Measurements from ENCODE around the gene SULT4A1.

Gene SULT4A1

DNA sequence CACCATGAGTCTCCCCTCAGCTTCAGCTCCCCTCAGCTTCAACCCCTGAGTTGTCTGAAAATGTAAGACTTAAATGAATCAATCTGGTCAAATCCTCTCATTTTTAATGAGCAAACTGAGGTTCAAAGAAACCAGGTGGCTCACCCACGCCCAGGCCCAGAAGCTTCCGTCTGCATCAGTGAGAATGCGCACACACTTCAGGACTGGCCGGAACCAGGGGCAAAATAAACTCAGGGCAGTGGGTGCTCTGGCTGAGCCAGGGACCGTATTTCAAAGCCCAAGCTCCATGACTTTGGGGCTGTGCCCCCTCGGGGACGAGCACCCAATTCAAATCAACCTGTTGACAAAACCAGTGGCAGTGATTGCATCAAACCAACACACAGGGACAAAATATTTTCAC lies 3.1 kb downstream of the SULT4A1 start:
- Histone ChIP-seq H2AFZ (ENCODE audit: low read length) (no peak overlapping the region), H3K79me2 (ENCODE audit: insufficient read depth, low read length) (no peaks in the 10 kb centered on the region), H3K4me1 (ENCODE audit: insufficient read depth, low read length, severe bottlenecking) (no peaks in the 10 kb centered on the region), H3K4me3 (ENCODE audit: low read depth, low read length, poor library complexity, severe bottlenecking) (no peak overlapping the region), H3K27me3 (ENCODE audit: insufficient read depth, low read length) (no peaks in the 10 kb centered on the region; the same call in 1 of the 2 replicates), H3K9me2 (ENCODE audit: low read depth, low read length) (no peaks in the 10 kb centered on the region), H3K4me2 (ENCODE audit: low read length) (no peak overlapping the region), H3F3A (ENCODE audit: insufficient read depth, low read length) (no peaks in the 10 kb centered on the region), H3K36me3 (ENCODE audit: insufficient read depth, low read length) (no peaks in the 10 kb centered on the region), H3K27ac (ENCODE audit: low read depth, low read length, poor library complexity, severe bottlenecking) (no peak overlapping the region), H3K9me3 (ENCODE audit: low read length) (no peaks in the 10 kb centered on the region), H4K20me1 (ENCODE audit: insufficient read depth, low read length) (no peaks in the 10 kb centered on the region), H3K9ac (ENCODE audit: low read length) (no peak overlapping the region)
- TF ChIP-seq, protein P1, sequence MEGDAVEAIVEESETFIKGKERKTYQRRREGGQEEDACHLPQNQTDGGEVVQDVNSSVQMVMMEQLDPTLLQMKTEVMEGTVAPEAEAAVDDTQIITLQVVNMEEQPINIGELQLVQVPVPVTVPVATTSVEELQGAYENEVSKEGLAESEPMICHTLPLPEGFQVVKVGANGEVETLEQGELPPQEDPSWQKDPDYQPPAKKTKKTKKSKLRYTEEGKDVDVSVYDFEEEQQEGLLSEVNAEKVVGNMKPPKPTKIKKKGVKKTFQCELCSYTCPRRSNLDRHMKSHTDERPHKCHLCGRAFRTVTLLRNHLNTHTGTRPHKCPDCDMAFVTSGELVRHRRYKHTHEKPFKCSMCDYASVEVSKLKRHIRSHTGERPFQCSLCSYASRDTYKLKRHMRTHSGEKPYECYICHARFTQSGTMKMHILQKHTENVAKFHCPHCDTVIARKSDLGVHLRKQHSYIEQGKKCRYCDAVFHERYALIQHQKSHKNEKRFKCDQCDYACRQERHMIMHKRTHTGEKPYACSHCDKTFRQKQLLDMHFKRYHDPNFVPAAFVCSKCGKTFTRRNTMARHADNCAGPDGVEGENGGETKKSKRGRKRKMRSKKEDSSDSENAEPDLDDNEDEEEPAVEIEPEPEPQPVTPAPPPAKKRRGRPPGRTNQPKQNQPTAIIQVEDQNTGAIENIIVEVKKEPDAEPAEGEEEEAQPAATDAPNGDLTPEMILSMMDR (IDR thresholded peaks at IDR 0.05; ENCODE audit: low read length) = no peak
- no peak for TF ChIP-seq EZH2 (IDR thresholded peaks at IDR 0.05; ENCODE audit: borderline replicate concordance, low read length)

DNA sequence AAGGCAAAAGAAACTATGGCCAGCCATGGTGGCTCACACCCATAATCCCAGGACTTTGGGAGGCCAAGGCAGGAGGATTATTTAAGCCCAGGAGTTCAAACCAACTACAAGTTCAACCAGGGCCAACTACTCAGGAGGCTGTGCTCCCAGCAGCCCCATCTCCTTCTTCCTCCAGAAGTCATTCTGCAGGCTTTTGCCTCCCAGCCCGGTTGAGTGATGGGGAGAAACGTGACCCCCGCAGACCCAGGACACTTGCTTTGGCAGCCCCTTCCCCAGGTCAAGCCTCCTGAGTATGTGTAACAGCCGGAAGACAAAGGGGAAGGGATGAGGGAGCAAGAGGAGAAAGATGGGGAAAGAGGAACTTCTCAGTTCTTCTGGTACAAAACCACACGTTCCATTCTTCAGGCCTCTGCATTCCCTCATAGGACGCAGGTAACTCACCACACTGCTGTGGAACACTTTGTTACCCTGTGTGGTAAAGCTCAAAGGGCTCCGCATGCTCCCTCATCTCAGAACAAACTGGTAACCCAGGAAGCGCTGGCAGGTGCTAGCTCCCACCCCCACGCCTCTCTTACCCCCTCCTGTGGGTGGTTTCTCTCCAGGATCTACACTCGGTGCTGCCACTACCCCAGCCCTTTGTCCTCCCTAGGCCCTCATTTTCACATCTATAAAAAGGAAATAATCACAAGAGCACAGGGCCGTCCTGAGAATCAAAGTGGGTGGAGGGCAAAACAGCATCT lies 4.0 kb downstream of the SULT4A1 start:
- Histone ChIP-seq H3K9ac (ENCODE audit: low read length) (no peak overlapping the region), H3K27ac (ENCODE audit: low read depth, low read length, poor library complexity, severe bottlenecking) (no peak overlapping the region), H3K4me3 (ENCODE audit: low read depth, low read length, poor library complexity, severe bottlenecking) (no peak overlapping the region), H3K4me2 (ENCODE audit: low read length) (no peak overlapping the region), H3K27me3 (ENCODE audit: insufficient read depth, low read length) (no peaks in the 10 kb centered on the region; the same call in 1 of the 2 replicates), H3K9me3 (ENCODE audit: low read length) (no peaks in the 10 kb centered on the region), H2AFZ (ENCODE audit: low read length) (no peak overlapping the region), H3K4me1 (ENCODE audit: insufficient read depth, low read length, severe bottlenecking) (no peaks in the 10 kb centered on the region), H4K20me1 (ENCODE audit: insufficient read depth, low read length) (no peaks in the 10 kb centered on the region), H3K9me2 (ENCODE audit: low read depth, low read length) (no peaks in the 10 kb centered on the region), H3K79me2 (ENCODE audit: insufficient read depth, low read length) (no peaks in the 10 kb centered on the region), H3F3A (ENCODE audit: insufficient read depth, low read length) (no peaks in the 10 kb centered on the region), H3K36me3 (ENCODE audit: insufficient read depth, low read length) (no peaks in the 10 kb centered on the region)
- TF ChIP-seq, protein P1 (IDR thresholded peaks at IDR 0.05; ENCODE audit: low read length) = no peak
- TF ChIP-seq EZH2 (IDR thresholded peaks at IDR 0.05; ENCODE audit: borderline replicate concordance, low read length) = no peak

DNA sequence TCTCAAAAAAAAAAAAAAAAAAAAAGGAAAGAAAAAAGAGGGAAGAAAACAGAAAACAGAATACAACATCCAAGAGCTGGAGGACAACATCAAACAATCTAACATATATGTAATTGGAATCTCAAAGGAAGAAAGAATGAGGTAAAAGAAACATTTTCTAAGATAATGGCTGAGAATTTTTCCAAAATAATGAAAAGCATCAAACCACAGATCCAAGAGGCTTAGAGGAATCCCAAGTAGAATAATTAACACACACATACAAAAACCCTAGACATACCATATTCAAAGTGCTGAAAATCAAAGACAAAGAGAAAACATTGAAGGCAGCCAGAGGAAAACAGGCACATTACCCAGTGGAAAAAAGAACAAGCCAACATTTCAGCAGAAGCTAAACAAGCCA lies 4.9 kb downstream of the SULT4A1 start:
- TF ChIP-seq, protein P1 (IDR thresholded peaks at IDR 0.05; ENCODE audit: low read length) = no peak
- no peak for TF ChIP-seq EZH2 (IDR thresholded peaks at IDR 0.05; ENCODE audit: borderline replicate concordance, low read length)
- Histone ChIP-seq H3K27me3 (ENCODE audit: insufficient read depth, low read length) (no peaks in the 10 kb centered on the region; the same call in 1 of the 2 replicates), H3K79me2 (ENCODE audit: insufficient read depth, low read length) (no peaks in the 10 kb centered on the region)

More for the DNA sequence above, 4.9 kb downstream of the SULT4A1 start:
- Histone ChIP-seq H3K36me3 (ENCODE audit: insufficient read depth, low read length) (no peaks in the 10 kb centered on the region), H4K20me1 (ENCODE audit: insufficient read depth, low read length) (no peaks in the 10 kb centered on the region), H3K9me2 (ENCODE audit: low read depth, low read length) (no peaks in the 10 kb centered on the region), H3K9me3 (ENCODE audit: low read length) (no peaks in the 10 kb centered on the region), H3K9ac (ENCODE audit: low read length) (no peak overlapping the region), H3K4me3 (ENCODE audit: low read depth, low read length, poor library complexity, severe bottlenecking) (no peak overlapping the region), H3K27ac (ENCODE audit: low read depth, low read length, poor library complexity, severe bottlenecking) (no peak overlapping the region), H2AFZ (ENCODE audit: low read length) (no peak overlapping the region), H3K4me2 (ENCODE audit: low read length) (no peak overlapping the region), H3F3A (ENCODE audit: insufficient read depth, low read length) (no peaks in the 10 kb centered on the region), H3K4me1 (ENCODE audit: insufficient read depth, low read length, severe bottlenecking) (no peaks in the 10 kb centered on the region)
